Femur (tissue), 1 donor: ENCODE measurements around the gene PTPRE.
A peak's percentile ranks its signal among the peaks of the same experiment; 100 is the strongest.

Experiments used
- DNase-seq: peaks from one replicate; pipeline ENCODE4 v3.0.0-alpha.2; 2017

Gene PTPRE

DNA sequence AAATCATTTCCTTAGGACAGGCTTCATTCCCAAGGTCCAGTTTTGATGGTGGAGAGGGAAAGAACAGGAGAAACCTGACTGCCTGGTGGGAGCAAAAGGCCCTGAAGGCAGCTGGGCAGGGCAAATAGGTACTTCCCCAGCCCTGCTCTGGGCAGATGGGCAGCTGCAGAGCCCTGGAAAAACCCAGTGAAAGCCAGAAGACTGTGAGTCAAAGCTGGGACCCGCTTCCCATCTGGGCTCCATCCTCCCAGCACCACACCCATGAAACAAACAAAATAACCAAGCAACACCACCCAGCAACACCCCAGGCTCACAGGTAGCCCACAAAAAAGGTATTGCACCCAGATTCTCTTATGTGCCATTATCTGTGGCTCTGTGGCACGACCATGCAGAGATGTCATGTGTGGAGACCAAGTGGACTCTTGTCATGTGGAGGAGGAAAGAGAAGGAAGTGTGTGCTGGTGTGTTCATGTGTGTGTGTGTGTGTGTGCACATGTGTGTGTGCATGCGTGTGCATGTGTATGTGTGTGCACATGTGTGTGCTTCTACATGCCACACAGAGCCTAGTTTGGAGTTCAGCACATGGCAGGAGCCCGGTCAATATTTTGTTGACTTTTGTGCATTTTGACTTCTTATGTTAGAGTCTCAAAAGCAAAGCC lies 24.0 kb upstream of the PTPRE start:
- DNase-seq = no peak

DNA sequence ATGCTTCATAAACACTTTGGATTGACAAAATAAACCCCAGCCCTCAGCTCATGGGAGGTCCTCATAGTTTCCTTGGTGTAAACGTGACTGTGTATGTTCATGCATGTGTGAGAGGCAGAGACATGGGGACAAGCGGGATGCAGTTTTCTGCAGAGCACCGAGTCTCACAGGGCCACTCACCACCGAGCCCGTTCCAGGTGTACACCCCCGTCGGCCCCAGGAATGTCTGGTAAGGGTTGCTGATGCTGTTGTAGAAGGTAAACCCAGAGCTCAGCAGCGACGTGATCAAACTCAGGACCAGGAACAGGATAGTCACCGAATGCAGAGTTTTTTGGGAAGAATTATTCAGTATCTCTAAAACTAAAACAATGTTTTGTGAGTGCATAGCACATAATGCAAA lies 23.4 kb upstream of the PTPRE start:
- no peak for DNase-seq

DNA sequence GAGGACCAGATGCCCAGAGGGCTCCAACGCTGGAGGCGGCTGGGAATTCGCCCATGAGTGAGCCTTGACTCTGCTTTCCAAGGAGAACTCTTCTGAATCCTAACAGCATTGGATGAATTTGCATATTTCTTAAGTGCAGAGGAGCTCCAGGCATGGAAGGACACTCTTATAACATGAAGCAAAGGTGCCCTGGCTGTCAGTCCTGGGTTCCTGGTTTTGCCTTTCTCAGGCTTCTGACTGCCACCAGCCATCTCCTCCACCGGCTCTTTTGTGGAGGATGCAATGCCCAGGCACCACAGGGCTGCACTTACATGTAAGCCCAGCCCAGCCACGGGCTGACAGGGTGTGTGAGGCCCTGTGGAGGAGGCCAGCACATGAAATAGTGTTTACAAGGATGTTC lies 22.4 kb upstream of the PTPRE start:
- no peak for DNase-seq

DNA sequence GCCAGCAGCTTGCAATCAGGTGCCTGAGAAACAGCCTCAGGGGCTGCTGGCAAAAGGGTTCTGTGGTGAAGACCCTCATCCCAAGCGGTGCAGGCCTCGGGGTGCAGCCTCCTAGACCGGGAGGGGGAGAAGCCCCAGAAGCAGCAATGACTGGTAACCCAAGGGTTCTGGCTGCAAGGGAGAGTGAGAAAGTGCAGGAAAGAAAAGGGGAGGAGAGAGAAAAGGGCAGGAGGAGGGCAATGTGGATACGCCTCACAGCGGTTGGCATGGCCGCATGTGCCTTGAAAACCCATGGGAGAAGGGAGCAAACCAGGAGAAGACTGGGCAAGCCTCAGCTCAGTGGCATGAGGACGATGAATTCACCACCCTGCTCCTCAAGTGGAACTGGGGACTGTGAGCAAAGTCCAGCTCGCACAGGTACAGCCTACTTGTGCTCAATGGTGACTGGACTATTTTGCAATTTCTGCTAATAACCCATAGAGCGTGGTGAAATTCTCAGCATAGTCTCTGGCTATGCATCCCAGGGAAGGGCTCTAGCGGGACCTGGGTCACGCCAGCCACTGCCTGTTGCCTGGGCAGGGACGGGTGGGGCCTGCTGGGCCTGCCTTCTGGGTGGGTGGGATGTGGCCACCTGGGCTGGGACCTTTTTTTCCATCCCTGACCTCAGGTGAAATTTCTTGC lies 20.4 kb upstream of the PTPRE start:
- DNase-seq = no peak

DNA sequence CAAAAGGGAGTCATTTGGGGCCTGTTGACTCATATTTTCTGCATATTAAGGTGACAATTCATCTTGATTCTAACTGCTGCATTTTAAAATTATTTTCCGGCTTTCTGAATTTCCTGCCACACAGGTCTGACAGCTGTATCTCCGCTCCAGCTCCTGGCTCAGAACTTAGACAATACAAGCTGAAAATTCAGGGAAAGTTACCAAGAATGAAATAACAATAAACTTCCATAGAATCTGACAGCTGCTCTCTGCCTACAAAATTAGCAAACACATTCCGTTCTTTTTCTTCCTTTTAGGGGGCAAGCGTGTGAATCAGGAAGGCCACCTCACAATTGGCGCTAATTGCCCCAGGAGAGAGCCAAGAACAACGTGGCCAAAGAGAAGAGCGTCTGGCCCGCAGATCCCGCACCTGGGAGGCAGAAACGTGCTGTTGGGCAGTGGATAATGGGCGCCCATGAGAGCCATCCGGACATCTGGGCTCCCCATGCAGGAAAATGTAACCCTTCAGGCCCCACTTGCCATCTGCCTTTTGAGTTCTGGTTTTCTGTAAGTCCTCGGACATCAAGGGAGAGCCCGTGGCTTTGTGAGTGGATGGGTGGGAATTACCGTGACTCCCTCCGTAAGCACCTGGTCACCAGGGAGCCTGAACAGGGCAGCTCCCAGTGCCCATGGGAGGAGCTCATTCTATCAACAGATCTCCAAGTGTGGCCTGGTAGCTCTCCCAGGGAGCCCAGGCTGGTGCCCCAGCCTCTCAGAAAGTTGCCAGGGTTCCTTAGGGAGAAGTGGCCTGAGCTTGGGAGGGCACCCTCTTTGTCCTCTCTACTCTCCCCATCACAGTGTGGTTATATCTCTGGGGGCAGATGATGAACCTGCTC lies 19.1 kb upstream of the PTPRE start:
- DNase-seq = no peak

DNA sequence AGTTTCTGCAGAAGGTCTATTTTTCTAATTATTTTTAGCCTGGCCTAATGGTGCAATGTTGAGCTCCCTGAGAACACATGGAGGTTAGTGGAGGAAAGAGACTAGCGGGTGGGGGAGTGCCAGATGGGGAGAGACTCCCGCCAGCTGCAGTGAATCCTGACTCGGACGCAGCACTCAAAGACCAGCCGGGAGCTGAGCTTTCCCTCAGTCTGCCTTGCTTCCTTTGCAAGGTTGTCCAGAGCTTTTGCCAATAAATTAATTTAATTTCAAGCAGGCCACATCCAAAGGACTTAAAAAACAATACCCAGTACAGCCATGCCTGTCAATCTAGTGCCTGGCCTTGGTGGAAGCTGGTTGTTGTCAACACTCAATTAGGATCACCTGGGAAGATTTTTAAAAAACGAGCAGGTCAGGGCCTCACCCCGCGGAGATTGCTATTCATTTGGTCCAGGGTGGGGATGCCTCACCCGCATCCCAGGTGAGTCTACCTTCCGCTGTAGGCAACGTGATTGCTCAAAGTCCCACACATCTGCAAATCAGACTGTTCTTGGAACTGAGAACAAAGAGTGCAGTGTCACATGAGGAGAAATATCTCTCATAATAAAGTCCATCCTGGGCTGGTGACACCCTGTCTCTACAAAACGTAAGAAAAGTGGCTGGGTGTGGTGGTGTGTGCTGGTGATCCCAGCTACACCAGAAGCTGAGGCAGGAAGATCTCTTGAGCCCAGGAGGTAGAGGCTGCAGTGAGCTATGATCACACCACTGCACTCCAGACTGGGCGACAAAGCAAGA lies 18.2 kb upstream of the PTPRE start:
- no peak for DNase-seq

DNA sequence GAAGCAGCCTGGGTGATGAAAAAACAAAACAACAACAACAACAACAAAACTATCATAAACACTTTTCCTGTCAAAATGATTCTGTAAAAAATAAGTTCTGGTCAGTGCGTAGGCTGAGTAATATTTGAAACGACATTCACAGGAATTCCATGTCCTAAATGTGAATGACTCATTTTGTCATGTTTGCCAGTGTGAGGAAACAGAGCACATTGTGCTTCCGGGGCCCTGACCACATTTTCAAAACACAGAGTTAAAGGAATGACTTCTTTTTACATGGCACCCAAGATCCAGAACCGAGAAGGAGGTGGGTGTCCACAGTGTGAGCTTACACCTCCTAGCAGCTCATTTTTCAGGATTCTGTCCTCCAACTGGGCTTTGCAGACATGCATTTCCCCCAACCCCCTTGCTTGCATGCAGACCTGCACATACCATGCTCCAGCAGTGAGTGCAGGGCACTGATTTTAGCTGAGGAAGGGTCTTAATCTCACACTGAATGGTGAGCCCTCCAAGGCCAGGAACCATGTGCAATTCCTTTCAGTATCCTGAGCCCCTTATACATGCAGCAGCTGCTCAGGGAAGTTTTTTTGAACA lies 17.2 kb upstream of the PTPRE start:
- DNase-seq = no peak

DNA sequence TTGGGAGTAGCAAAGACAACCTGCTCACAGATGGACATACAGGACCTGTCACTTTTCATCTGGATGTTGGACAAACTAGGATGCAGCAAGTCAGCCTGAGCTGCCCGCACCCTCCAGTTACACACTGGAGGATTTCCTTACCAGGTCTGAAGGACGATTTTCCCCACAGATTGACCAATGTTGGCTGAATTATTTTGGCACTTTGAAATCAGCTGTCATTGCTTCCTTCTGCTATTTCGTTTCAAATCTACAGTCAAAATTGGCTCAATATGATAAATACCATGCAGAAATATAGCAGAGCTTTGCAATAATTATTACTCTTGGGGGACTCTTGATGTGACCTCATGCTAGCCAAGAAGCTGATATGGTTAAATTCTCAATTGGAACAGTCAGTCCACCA lies 16.7 kb upstream of the PTPRE start:
- DNase-seq = no peak

DNA sequence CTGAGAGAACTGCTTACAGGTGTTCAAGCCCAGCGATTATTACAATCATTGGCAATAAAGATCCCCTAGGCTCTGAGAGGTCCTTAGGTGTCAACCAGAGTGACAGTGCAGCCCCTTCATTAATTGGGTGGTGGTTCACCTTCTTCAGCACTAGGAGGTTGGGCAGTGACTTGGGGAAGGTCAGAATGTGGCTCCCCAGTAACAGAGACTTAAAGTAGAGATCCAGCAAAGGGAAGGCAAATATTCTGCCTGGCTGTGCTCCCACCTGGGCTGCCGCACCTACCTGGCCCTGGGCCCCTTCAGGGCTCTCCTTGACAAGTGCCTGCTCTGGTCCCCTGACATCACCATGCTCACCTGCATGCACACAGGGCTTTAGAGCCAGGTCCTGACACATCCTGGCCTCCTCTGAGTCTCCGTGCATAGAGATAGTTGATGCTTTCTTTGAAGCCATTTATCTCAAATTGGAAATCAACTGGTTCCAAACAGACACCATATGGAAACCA lies 16.0 kb upstream of the PTPRE start:
- no peak for DNase-seq

DNA sequence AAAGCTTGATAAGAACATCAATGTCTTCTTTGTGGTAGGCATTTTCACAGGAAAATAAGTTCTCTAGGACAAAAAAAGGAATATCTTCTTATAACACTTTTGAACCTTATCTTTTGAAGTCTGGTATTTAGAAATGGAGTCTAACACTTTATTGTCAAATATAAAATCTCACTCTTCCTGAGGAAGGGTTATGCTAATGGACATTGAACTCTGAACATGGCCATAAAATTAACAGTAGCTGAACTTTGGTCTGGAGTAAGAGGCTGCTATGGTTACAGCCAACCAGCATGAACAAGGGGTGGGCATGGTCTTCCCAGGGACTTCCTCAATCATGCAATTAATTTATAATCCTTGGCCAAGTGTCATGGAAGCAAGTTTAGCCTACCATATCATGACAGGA lies 14.2 kb upstream of the PTPRE start, which contains the start of gene CLRN3:
Gene CLRN3 (minus strand): TSS at position 199 of the 400 bp plus-strand sequence. CDS start 157 bp downstream, at position 42.
- DNase-seq = no peak

DNA sequence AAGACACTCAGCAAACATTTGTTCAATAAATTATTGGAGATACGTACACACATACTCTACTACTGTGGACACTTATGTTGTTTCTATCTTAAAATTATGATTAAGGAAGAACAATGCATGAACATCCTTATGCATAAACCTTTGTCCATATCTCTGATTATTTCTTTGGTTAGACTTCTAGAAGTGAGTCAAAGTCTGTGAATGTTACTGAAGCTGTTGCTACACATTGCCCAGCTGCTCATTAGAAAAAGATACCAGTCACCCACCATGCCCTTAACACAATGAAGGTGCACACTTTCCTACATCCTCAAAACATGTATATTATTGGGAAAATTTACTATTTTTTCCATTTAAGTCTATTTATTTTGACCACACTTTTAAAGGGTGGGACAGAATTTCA lies 12.8 kb upstream of the PTPRE start:
- DNase-seq = no peak

DNA sequence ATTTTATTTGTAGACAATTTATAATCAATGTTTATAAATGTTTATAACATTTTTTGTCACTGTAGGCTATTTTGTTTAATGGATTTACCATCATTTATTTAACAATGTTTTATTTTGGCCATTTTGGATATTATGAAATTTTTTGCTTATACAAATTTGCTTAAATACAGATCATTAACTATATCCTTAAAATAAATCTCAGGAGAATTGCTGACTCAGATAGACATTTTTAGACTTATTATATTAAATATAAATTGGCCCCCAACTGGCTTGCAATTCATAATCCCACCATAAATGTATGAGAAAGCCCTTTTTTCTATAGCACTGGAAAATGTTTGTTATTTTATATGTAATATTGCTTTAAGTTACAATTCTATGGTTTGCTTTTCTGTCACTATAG lies 10.3 kb upstream of the PTPRE start:
- no peak for DNase-seq

DNA sequence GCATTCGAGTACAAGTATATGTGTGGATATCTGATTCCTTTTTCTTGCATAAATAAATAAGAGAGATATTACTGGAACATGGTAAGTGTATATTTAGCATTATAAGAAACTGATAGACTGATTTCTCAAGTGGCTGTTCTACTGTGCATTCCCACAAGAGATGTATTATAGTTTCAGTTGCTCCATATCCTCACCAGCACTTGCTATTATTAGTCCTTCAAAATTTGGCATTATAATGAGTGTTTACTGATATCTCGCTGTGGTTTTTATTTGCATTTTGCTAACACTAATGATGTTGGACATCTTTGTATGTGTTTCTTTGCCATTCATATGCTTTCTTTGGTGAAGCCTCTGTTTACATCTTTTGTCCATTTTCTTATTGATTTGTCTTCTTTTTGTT lies 9.7 kb upstream of the PTPRE start:
- DNase-seq = no peak

DNA sequence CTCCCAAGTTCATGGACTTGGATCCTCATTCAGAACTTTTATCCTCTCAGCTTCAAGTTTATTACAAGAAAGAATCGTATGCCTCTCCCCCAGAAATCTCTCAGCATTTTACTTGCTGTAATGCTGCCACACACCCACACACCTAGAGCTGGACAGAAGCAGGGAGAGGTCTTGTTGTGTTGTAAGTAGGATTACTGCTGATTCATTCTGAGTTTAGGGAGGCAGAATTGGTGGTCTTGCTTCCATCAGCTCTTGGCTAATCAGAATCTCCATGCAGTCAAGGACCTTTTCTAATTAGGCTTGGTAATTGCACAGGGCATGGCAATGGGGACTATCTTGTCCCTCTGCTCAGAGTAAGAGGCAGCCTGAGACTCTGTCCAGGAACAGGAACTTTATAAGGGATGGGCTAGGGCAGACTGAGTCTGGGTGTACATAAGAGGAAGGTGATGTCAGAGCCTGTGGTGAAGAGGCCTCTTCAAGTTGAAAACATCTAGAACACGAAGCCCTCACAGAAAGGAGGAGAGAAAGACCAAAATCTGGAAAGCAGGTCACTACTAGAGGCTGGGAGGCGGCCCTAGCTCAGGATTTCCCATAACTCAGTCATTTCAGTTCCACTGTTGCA lies 7.0 kb upstream of the PTPRE start:
- no peak for DNase-seq

DNA sequence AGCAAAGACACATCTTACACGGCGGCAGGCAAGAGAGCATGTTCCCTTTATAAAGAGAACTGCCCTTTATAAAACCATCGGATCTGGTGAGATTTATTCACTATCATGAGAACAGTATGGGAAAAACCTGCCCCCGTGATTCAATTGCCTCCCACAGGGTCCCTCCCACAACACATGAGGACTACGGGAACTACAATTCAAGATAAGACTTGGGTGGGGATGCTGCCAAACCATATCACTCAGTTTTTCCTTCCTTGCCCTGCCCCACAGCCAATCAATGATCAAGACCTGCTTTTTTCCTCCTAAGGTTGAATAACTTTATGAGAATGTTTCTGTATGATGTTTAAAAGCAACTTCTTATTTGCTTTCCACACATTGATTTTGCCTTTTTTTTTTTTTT lies 3.1 kb upstream of the PTPRE start:
- DNase-seq = no peak

DNA sequence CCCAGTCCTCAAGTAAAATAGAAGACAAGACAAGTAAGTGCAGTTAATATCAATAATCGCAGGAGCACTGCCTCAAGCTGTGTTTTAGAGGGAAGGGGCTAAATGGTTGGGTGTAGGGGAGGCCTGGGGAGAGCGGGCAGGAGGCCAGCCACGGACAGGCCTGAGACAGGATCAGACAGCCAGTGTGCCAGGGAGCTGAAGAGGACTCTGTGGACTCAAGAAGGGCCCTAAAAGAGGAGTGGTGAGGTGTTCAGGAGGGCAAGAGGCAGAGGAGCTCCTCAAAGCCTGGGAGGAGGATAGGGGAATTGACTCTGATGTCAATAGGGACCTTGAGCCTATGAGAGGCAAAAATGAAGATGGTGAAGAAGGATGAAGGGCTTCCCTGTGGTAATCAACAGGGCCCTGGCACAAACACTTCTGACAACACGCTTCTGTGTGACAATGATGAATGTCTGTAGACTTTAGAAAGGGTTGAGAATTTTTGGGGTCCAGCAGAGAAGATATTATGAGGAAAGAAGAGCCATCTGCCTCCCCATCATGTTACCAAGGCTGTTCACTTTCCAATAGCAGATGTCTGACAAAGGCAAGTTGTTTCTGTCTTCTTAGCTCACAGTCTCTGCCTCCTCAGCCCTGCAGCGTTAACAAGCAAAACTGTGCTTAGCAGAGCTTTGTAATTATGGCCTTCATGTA lies 2.4 kb upstream of the PTPRE start:
- DNase-seq = no peak

DNA sequence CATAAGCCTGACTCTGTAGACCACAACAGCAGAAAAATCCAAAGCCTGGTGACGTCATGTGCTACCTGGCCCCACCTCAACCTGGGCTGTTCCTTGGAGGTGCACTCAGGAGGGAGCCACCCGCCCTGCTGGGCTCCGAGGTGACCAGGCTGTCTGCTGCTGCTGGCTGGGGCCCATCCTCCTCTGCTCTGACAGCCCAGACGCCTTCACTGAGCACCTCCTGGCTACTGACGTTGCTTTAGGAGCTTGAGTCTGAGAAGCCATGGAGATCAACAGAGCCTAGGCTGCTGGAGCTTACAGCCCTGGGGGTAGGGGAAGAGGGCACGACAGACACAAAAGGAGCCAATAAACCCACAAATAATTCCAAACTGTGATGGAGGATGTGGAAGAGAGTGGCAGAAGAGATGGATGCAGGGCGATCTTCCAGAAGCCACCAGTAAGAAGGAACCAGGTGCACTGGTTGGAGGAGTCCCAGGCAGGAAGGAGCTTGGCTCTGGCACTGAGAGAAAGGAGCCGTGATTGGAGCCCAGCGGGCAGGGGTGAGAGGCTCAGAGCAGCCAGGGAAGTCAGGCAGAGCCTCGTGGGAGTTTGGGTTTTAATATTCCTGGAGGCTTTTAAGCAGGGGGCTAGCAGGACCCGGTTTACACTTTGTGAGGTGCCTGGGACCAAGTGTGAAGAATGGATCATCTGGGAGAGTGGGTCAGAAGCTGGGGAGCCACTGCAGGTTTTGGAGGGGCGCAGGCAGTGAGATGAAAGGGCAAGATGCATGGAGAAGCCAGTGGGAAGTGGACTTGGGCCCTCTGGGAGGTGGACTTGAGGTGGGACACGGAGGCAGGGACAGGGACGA lies 1.7 kb upstream of the PTPRE start:
- DNase-seq = no peak

DNA sequence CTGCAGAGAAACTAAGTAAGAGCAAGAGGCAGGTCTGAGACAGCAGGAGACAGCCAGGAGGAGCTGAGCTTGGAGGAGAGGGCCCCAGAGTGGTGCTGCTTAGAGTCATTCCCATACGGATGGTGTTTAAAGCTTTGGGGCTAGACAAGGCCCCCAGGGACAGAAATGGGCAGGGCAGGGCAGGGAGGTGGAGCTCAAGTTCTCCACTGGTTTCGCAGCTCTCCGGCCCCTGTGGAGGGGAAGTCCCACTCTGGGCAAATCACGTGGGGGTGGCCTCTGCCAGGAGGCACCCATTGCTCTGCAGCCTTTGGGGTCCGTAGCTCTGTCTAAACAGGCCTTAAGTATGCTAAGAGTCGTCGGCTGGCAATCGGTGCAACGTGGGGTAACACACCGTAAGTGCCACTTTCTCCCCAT lies 1.0 kb upstream of the PTPRE start:
- DNase-seq = no peak

DNA sequence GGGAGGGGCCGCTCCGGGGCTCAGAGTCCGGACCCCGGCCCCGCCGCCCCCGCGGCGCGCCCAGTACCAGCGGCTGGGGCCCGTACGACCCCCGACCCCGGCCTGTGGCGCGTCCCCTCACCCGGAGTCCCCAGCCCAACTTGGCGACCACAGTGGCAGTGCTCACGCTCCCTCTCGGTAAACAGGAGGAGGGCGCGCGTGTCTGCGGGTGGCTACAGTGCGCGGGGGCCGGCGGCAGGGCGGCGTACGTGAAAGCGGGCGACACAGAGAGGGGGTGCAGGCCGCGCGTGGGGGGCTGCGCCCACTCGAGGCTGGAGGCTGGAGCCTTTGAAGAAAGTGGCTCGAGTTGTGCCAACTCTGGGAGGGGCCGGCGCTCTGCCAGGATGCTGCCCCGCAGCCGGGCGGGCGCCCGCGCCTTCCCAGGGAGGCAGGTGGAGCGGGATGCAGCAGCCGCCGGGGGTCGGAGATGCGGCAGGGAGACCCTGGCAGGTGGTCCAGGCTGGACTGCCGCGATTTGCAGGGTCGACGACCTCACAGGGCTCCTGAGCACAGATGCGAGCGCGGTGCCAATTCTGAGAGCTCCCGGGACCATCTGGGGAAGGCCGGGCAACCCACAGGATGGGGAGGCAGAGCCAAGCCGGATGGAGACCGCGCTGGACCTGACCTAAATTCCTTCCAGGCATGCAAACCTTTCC lies 655 bp downstream of the PTPRE start:
- DNase-seq = peak; percentile 41
